HEK293 (cell line): Measurements from ENCODE around the gene TMEM184B.

Experiments used
- CTCF ChIA-PET: fragments of 350-600 bp; formaldehyde crosslinking; extraction: SDS; loops from one replicate; lab custom pipeline; 2021; ENCODE audit warnings: antibody characterized with exemption; lab: Yijun Ruan, JAX
- POLR2A ChIA-PET: fragments of 300-600 bp; formaldehyde crosslinking; extraction: SDS; loops from one replicate; lab custom pipeline; 2020; ENCODE audit warnings: antibody characterized with exemption, inconsistent platforms; lab: Yijun Ruan, JAX
- H3K27ac ChIP-seq: fragments of 200-500 bp; sonication (Bioruptor generic); 2 replicates; pipeline ENCODE4 v1.5.1; 2014; ENCODE audit warnings: low read depth, low read length, control low read depth, inconsistent platforms; ENCODE audit errors: extremely low read depth
- H3K36me3 ChIP-seq, 2 experiments: fragments of 200-500 bp in 1 of 2; sonication (Bioruptor generic) in 1 of 2; 1 replicate in 1 of 2; 2 replicates in 1 of 2; pipeline ENCODE4 v1.5.1; 2014 to 2017; ENCODE audit warnings: inconsistent platforms in 2 of 2, low read length in 2 of 2; ENCODE audit not compliant: control insufficient read depth in 2 of 2, insufficient read depth in 1 of 2
- H3K4me1 ChIP-seq: fragments of 200-500 bp; sonication (Bioruptor generic); 2 replicates; pipeline ENCODE4 v1.5.1; 2014; ENCODE audit warnings: mild to moderate bottlenecking, low read length, inconsistent platforms; ENCODE audit not compliant: control insufficient read depth, insufficient read depth
- H3K4me3 ChIP-seq: 2 replicates; pipeline ENCODE4 v1.5.1; 2011; ENCODE audit warnings: low read depth, mild to moderate bottlenecking, control low read depth, low read length, moderate library complexity
- H3K9me3 ChIP-seq: fragments of 200-500 bp; sonication (Bioruptor generic); 2 replicates; pipeline ENCODE4 v1.5.1; 2014; ENCODE audit warnings: low read depth, low read length, inconsistent platforms; ENCODE audit not compliant: control insufficient read depth, insufficient read depth
- GLIS2 ChIP-seq: fragments of 450-650 bp; formaldehyde crosslinking; IDR thresholded peaks from 2 replicates; pipeline ENCODE4 v1.5.1; 2016; ENCODE audit warnings: missing biosample characterization, missing genetic modification characterization
- HOXC10 ChIP-seq: sonication (generic); formaldehyde crosslinking; IDR thresholded peaks from 2 replicates; pipeline ENCODE4 v1.8.1; 2023; ENCODE audit warnings: mild to moderate bottlenecking, missing genetic modification reagents
- KLF10 ChIP-seq: fragments of 450-650 bp; IDR thresholded peaks from 2 replicates; pipeline ENCODE4 v1.5.1; 2018; ENCODE audit warnings: missing biosample characterization, mild to moderate bottlenecking, missing genetic modification characterization
- PATZ1 ChIP-seq: fragments of 450-650 bp; formaldehyde crosslinking; IDR thresholded peaks from 2 replicates; pipeline ENCODE4 v1.5.1; 2016; ENCODE audit warnings: missing biosample characterization, missing genetic modification characterization
- PRDM10 ChIP-seq: fragments of 450-650 bp; formaldehyde crosslinking; IDR thresholded peaks from 2 replicates; pipeline ENCODE4 v1.5.1; 2016; ENCODE audit warnings: missing biosample characterization, missing genetic modification characterization
- SP2 ChIP-seq: fragments of 450-650 bp; formaldehyde crosslinking; IDR thresholded peaks from 2 replicates; pipeline ENCODE4 v1.5.1; 2016; ENCODE audit warnings: missing biosample characterization, missing genetic modification characterization
- SP7 ChIP-seq: fragments of 450-650 bp; formaldehyde crosslinking; IDR thresholded peaks from 2 replicates; pipeline ENCODE4 v1.5.1; 2016; ENCODE audit warnings: missing biosample characterization, missing genetic modification characterization
- ZFHX2 ChIP-seq: fragments of 450-650 bp; formaldehyde crosslinking; conservative IDR thresholded peaks from 2 replicates; pipeline ENCODE4 v1.5.1; 2016; ENCODE audit warnings: missing biosample characterization, missing genetic modification characterization
- ZFP41 ChIP-seq: fragments of 450-650 bp; formaldehyde crosslinking; IDR thresholded peaks from 2 replicates; pipeline ENCODE4 v1.5.1; 2016; ENCODE audit warnings: missing biosample characterization, missing genetic modification characterization, borderline replicate concordance
- ZNF10 ChIP-seq: fragments of 450-650 bp; formaldehyde crosslinking; IDR thresholded peaks from 2 replicates; pipeline ENCODE4 v1.5.1; 2017; ENCODE audit warnings: missing biosample characterization, missing genetic modification characterization
- ZNF133 ChIP-seq: fragments of 450-650 bp; formaldehyde crosslinking; IDR thresholded peaks from 2 replicates; pipeline ENCODE4 v1.5.1; 2016; ENCODE audit warnings: missing biosample characterization, missing genetic modification characterization
- ZNF223 ChIP-seq: fragments of 450-650 bp; formaldehyde crosslinking; IDR thresholded peaks from 2 replicates; pipeline ENCODE4 v1.5.1; 2016; ENCODE audit warnings: missing biosample characterization, missing genetic modification characterization
- ZNF266 ChIP-seq: fragments of 450-650 bp; formaldehyde crosslinking; IDR thresholded peaks from 2 replicates; pipeline ENCODE4 v1.5.1; 2016; ENCODE audit warnings: missing biosample characterization, missing genetic modification characterization, low read depth
- ZNF280C ChIP-seq: fragments of 450-650 bp; formaldehyde crosslinking; IDR thresholded peaks from 2 replicates; pipeline ENCODE4 v1.5.1; 2016; ENCODE audit warnings: missing biosample characterization, missing genetic modification characterization
- ZNF423 ChIP-seq: fragments of 450-650 bp; formaldehyde crosslinking; IDR thresholded peaks from 2 replicates; pipeline ENCODE4 v1.5.1; 2016; ENCODE audit warnings: missing biosample characterization, missing genetic modification characterization
- ZNF426 ChIP-seq: fragments of 450-650 bp; formaldehyde crosslinking; IDR thresholded peaks from 2 replicates; pipeline ENCODE4 v1.5.1; 2017; ENCODE audit warnings: missing biosample characterization, missing genetic modification characterization, mild to moderate bottlenecking, inconsistent platforms, moderate library complexity
- ZNF514 ChIP-seq: fragments of 450-650 bp; formaldehyde crosslinking; IDR thresholded peaks from 2 replicates; pipeline ENCODE4 v1.5.1; 2016; ENCODE audit warnings: missing biosample characterization, missing genetic modification characterization
- ZNF518A ChIP-seq: fragments of 450-650 bp; formaldehyde crosslinking; conservative IDR thresholded peaks from 2 replicates; pipeline ENCODE4 v1.5.1; 2016; ENCODE audit warnings: low read depth, missing biosample characterization, missing genetic modification characterization
- ZNF600 ChIP-seq: fragments of 450-650 bp; formaldehyde crosslinking; IDR thresholded peaks from 2 replicates; pipeline ENCODE4 v1.5.1; 2016; ENCODE audit warnings: missing biosample characterization, missing genetic modification characterization
- ZNF792 ChIP-seq: fragments of 450-650 bp; formaldehyde crosslinking; IDR thresholded peaks from 2 replicates; pipeline ENCODE4 v1.5.1; 2016; ENCODE audit warnings: missing biosample characterization, missing genetic modification characterization
- ZNF837 ChIP-seq: fragments of 450-650 bp; formaldehyde crosslinking; IDR thresholded peaks from 2 replicates; pipeline ENCODE4 v1.5.1; 2016; ENCODE audit warnings: missing biosample characterization, missing genetic modification characterization
- ZSCAN30 ChIP-seq: fragments of 450-650 bp; IDR thresholded peaks from 2 replicates; pipeline ENCODE4 v1.5.1; 2018; ENCODE audit warnings: missing biosample characterization, mild to moderate bottlenecking, missing genetic modification characterization, moderate library complexity

The TMEM184B gene

GRCh38 chr22:38292694-38293093 lies 19.9 kb upstream of the TMEM184B start:
- Histone ChIP-seq H3K4me3 (no peak overlapping the region), H3K27ac (no peak overlapping the region), H3K9me3 (no peaks in the 10 kb centered on the region), H3K36me3 (peaks cover 18 to 81% of the 10 kb centered on the region in 2 experiments), H3K4me1 (no peaks in the 10 kb centered on the region)
- ChIA-PET CTCF (interaction anchor here (0.7 to 1.4 kb wide), 2 partner anchors 13 to 247 kb away, joined by 3 to 4 read pairs; no protein-coding TSS in a partner anchor), POLR2A (interaction anchor here (0.6 to 1.1 kb wide), 2 partner anchors 13 to 109 kb away, joined by 3 to 4 read pairs; no protein-coding TSS in a partner anchor)
- TF ChIP-seq ZNF792 (tag by site-specific recombination) (no peak), ZNF600 (tag by site-specific recombination) (peak; percentile 48; the same call in 1 of the 2 replicates)

- Histone ChIP-seq H3K36me3 (peaks cover 11 to 73% of the 10 kb centered on the region in 2 experiments), H3K9me3 (no peaks in the 10 kb centered on the region), H3K27ac (no peak overlapping the region), H3K4me1 (no peaks in the 10 kb centered on the region), H3K4me3 (no peak overlapping the region)
- CTCF ChIA-PET = no interaction called here
- POLR2A ChIA-PET = no interaction called here
- TF ChIP-seq ZNF223 (tag by site-specific recombination) = no peak
- no peak for TF ChIP-seq ZNF518A (tag by site-specific recombination)
- 0 out of 2 replicates have a peak, but pooled peaks have one; percentile 44 for TF ChIP-seq SP7
- TF ChIP-seq ZNF10 = peak; percentile 98
- TF ChIP-seq ZSCAN30 = no peak
- TF ChIP-seq ZNF133 (tag by site-specific recombination) = no peak
- TF ChIP-seq ZNF426 (tag by site-specific recombination) = no peak
- TF ChIP-seq KLF10 (tag by site-specific recombination) = no peak
- TF ChIP-seq HOXC10 (CRISPR knock-in tag) = no peak
- TF ChIP-seq PRDM10 (tag by site-specific recombination) = no peak
- TF ChIP-seq SP2 = 0 out of 2 replicates have a peak, but pooled peaks have one; percentile 13
- no peak for TF ChIP-seq ZNF837 (tag by site-specific recombination)
- TF ChIP-seq ZNF423 (tag by site-specific recombination) = no peak
- peak; percentile 86 for TF ChIP-seq PATZ1 (tag by site-specific recombination)
- TF ChIP-seq ZNF266 = no peak
- TF ChIP-seq ZFHX2 (tag by site-specific recombination) = peak; percentile 97
- no peak for TF ChIP-seq ZNF280C (tag by site-specific recombination)
- TF ChIP-seq ZNF514 = no peak
- no peak for TF ChIP-seq ZFP41
- no peak for TF ChIP-seq GLIS2 (tag by site-specific recombination)
Measured at GRCh38 chr22:38291201-38291777, 18.5 kb upstream of the TMEM184B start.
